Right lobe of liver (tissue), 4 donors: ENCODE results near the gene AMZ2.
"Not testable (repeated sequence)": the region's sequence is repeated elsewhere in the genome, so short reads cannot be mapped to it uniquely, and the experiment has no call there.

ENCODE experiments used
- POLR2A ChIP-seq: fragments of 450-650 bp; IDR thresholded peaks from one replicate; pipeline ENCODE4 v1.6.1; 2017; ENCODE audit warnings: antibody characterized with exemption, mild to moderate bottlenecking
- TF ChIP-seq, protein P1 (sequence below), 4 donors: fragments of 200-600 bp in 3 of 4; fragments of 450-650 bp in 1 of 4; IDR thresholded peaks; one replicate each; pipeline versions ENCODE4 v1.5.1 to v1.8.0; 2016 to 2022; ENCODE audit warnings: antibody characterized with exemption in 4 of 4, mild to moderate bottlenecking in 2 of 4
- donor health status: DM: no; HTN: no; CAD: no.
- donor health status: DM: no; HTN: no; CAD: no.
- donor health status: DM: no; HTN: yes; CAD: no.

- TF ChIP-seq, protein P1, sequence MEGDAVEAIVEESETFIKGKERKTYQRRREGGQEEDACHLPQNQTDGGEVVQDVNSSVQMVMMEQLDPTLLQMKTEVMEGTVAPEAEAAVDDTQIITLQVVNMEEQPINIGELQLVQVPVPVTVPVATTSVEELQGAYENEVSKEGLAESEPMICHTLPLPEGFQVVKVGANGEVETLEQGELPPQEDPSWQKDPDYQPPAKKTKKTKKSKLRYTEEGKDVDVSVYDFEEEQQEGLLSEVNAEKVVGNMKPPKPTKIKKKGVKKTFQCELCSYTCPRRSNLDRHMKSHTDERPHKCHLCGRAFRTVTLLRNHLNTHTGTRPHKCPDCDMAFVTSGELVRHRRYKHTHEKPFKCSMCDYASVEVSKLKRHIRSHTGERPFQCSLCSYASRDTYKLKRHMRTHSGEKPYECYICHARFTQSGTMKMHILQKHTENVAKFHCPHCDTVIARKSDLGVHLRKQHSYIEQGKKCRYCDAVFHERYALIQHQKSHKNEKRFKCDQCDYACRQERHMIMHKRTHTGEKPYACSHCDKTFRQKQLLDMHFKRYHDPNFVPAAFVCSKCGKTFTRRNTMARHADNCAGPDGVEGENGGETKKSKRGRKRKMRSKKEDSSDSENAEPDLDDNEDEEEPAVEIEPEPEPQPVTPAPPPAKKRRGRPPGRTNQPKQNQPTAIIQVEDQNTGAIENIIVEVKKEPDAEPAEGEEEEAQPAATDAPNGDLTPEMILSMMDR (IDR thresholded peaks at IDR 0.05): not testable (repeated sequence)
- TF ChIP-seq POLR2A: not testable (repeated sequence)
Observed at GRCh38 chr17:68219429-68219828, 28.4 kb upstream of the AMZ2 start.
